ENCODE measurements around the gene SCGB2B2.

- TF ChIP-seq CTCF (IDR thresholded peaks at IDR 0.05) = no peak
- TF ChIP-seq POLR2A (IDR thresholded peaks at IDR 0.05) = no peak
Observed at GRCh38 chr19:34692549-34692948, 15.6 kb upstream of the SCGB2B2 start.

Measured in ovary (tissue), 3 donors.